NCI-H2171 treated with DMSO at 0.1 percent for 48 hours (cell line): ENCODE data around the gene ENTPD3.

Experiments used
- DNase-seq: peaks from one replicate; lab custom pipeline; 2025; lab: John Stamatoyannopoulos, UW

Gene ENTPD3, protein sequence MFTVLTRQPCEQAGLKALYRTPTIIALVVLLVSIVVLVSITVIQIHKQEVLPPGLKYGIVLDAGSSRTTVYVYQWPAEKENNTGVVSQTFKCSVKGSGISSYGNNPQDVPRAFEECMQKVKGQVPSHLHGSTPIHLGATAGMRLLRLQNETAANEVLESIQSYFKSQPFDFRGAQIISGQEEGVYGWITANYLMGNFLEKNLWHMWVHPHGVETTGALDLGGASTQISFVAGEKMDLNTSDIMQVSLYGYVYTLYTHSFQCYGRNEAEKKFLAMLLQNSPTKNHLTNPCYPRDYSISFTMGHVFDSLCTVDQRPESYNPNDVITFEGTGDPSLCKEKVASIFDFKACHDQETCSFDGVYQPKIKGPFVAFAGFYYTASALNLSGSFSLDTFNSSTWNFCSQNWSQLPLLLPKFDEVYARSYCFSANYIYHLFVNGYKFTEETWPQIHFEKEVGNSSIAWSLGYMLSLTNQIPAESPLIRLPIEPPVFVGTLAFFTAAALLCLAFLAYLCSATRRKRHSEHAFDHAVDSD

DNA sequence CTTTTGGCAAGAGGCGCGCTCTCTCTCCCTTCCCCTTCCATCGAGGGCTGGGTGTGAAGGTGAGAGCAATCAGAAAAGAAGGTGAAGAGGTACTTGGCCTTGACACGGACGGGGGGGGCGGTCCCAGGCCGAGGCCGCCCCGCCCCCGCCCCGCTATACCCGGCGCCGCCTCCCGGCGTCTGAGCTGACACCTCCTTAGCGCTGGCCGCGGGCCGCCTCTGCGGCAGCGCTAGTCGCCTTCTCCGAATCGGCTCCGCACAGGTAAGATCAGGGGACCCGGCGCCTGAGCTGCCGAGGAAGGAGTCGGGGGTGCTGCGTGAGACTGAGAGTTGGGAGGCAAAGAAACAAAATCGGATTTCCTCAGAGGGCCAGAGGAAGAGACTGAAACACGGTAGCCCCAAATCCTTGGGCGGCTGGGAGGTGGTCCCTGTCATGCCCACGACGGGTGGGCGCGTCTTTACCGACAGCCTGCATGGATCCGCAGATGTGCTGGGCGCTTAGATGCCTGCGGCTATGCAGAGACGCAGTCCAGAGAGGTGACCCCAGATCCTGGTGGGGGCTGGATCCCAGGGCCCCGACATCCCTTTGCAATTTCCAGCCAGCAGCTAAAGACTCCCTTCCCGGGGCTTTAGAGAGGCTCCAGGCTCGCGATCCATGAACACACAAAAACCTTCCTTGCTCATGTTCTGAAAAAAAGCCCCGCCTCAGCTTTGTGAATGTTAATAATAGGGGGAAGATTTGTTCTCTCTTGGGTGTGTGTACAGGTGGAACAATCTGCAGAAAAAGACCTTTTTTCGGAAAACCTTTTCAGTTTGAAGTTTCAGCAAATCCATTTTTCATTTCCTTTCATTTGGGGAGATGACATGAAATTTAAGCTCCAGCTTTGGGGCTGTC is at the start of gene ENTPD3:
Gene ENTPD3 (plus strand): TSS at position 184 of the 894 bp plus-strand sequence. CDS start 874 bp downstream, outside the sequence.
- DNase-seq, result no peak

DNA sequence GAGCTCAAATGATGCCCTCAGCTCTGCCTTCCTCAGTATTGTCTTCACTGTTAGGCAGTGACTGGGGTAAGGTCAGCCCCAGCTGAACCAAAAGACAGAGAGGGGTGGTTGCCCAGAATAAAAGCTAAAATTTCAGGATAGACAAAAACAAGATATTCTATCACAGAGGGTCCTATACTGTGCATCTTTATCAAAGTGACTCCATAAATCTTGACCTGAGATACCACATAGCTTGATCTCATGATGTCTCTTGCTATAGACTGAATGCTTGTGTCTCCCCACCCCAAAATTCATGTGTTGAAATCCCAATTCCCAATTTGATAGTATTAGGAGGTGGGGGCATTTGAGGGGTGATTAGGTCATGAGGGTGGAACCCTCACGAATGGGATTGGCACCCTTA is 47.1 kb upstream of the ENTPD3 start:
- DNase-seq, result no peak

DNA sequence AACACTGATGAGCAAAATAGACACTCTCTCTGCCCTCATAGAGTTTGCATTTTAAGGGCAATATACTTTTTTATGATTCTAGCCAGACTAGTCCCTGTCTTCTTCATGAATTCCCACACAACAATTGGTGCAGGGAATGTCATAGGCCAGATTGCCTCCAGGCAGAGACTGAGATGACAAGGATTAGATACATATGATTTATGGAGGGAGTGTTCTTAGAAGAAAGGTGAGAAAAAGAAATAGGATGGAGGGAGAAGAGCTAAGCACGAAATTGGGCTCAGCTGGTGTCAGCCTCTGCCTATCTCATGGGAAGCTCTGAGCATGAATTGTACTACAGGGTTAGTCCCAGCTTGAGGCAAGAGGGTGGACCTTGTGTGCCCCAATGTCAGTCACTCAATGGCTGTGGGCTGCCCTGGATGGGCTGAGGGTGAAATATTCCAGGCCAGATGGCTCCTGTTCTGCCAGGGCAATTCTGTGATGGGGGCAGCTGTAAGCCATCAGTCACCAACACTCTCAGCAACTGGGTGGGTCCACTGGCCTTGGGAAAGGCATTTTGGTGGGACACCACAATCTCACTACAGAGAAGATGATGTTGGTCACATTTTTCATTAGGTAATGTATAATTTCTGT is 46.3 kb upstream of the ENTPD3 start:
- DNase-seq, result no peak

DNA sequence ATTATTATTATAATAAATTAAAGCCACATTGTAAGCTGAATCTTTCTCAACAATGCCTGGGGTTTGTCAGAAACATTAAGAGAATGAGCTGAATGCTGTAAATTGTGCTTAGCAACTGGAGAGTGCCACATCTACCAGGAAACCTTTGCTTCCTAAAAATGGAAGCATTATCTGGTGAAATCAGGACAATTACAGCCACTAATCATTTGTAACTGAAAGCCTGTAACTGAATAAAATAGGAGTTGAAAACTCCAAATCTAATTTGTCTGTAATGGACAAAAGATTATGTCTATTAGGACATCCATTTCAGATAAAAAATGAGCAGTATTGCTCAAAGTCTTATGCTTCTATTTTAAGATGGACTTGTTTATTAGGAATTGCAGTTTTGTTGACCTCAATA is 45.3 kb upstream of the ENTPD3 start:
- DNase-seq, result no peak

DNA sequence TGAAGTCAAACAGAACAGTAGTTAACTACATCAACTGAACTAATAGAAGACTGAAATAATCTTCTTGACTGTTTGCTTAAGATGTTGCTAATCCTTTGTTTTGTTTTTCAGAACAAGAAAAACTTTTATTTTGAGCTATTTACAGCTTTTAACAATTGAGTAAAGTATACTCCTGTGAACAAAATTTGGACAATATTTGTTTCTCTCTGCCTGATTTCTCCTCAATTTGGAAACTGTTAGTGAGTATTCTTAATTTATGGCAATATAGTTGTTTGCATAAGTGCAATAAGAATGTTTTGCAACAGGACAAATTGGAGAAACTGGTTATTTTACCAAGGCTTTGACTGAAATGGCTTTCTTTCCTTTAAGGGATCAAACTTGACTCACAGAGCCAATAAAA is 36.5 kb upstream of the ENTPD3 start:
- DNase-seq, result no peak

DNA sequence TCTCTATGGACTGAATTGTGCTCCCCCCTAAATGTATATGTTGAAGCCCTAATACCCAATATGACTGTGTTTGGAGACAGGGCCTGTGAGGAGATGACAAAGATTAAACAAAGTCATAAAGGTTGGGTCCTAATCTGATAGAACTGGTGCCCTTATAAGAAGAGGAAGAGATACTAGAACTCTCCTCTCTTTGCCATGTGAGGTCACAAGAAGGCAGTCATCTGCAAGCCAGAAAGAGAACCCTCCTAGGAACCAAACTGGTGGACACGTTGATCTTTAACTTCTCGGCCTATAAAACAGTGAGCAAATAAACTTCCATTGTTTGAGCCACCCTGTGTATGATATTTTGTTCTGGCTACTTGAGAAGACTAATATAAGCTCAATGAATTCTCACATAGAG is 31.6 kb upstream of the ENTPD3 start:
- DNase-seq, result no peak

DNA sequence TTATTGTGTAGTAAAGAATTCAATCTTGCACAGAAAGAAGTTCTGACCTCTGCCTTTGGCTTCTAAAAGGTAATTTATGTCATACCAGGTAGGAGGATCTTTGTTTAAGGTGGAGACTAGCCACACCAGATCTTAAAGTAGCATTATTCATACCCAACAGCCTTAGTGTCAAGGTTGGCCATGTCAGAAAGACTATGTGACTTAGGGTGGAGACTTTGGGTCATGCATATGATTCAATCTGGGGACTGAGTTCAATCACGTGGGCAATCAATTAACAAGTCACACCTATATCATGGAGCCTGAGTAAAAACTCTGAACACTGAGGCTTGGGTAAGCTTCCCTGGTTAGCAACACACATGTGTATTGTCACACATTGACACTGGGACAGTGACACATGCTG is 28.5 kb upstream of the ENTPD3 start:
- no peak for DNase-seq

DNA sequence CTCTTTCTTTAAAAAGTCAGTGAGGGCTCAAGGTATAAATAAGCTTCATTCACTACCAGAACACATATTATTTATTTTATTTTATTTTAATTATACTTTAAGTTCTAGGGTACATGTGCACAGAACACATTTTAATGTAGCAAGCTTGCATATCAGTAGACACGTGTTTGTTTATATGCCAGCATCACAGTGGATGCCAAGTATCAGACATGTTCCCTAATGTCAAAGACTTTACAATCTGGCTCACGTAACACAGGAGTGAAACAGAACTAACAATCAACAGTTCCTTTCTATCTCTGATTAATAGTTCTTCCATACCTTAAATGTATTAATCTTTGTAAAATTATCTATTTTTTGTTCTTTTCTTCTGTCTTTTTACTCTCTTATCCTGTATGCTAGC is 23.3 kb upstream of the ENTPD3 start:
- no peak for DNase-seq

DNA sequence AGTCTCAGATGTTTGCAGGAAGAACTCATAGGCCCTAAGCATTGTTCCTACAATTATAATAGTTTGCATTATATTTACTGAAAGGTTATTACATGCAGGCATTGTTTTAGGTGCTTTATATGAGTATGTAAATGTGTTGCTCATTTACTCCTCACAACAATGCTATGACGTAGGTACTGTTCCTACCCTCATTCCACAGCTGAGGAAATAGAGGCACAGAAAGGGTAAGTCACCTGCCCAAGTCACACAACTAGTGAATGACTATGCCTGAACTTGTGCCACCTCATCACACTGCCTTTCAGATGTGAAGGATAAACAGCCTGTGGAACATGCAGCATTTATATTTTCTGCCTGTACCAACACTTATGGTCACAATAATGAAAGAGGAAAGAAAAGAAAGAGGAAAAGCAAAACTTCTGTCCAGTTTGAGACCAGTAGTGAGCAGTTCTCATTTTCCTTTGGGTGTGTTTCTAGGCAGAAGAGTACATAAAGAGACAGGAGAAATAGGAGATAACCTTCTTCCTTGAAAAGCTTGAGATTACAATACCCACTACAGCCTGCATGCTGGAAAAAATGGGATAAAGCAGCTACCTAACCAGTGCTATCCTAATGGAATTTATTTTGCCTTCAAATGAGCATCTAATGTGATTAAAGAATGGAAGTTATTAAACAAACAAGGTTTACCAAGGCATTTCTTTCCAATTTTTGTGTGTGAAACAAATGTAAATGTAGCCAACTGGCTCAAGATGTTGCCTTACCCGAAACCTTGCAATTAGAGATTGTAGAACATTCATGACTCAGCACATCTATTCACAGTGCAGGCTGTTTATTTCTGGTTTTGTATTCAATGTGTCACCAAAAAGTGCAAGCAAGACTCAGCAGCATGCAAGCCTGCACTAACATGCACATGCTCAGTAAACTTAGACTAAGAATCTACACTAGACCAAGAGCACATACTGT is 20.5 kb upstream of the ENTPD3 start:
- DNase-seq, result no peak

DNA sequence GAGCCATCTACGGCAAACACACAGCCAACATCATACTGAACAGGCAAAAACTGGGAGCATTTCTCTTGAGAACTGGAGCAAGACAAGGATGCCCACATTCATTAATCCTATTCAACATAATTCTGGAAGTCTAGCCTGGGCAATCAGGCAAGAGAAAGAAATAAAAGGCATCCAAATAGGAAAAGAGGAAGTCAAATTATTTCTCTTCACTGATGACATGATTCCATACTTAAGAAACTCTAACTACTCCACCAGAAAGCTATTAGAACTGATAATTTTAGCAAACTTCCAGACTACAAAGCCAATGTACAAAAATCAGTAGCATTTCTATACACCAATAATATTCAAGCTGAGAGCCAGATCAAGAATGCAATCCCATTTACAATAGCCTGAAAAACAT is 17.3 kb upstream of the ENTPD3 start:
- DNase-seq, result no peak

DNA sequence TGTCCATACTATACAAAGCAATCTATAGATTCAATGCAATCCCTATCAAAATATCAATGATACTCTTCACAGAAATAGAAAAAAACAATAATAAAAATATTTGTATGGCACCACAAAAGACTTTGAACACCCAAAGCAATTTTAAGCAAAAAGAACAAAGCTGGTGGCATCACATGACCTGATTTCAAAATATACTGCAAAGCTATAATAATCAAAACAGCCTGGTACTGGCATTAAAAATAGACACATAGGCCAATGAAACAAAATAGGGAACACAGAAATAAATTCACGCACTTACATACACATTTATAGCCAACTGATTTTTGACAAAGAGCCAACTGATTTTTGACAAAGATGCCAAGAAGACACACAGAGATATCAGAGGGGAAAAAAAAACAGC is 9.2 kb upstream of the ENTPD3 start:
- no peak for DNase-seq

DNA sequence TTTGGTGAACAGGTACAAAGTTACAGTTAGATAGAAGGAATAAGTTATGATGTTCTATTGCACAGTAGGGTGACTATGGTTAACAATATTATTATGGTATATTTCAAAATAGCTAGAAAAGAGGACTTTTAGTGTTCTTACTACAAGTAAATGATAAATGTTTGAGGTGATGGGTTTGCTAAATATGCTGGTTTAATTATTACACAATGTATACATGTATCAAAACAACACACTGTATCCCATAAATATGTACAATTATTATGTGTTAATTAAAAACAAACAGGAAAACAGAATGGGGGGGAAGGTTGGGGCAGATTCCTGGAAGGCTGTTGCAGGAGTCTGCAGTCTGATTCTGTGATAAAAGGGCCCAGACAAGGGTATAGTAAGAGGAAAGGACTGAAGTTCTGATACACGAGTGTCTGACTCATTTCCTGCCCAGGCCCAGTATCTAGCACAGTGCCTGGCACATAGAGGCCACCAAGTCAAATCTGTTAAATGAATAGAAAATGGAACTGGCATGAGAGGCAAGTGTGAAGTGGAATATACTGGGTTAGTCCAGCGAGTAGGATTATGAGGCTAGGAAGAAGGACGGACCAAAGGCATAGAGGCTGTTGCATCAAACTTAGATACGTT is 7.2 kb upstream of the ENTPD3 start:
- DNase-seq, result no peak

DNA sequence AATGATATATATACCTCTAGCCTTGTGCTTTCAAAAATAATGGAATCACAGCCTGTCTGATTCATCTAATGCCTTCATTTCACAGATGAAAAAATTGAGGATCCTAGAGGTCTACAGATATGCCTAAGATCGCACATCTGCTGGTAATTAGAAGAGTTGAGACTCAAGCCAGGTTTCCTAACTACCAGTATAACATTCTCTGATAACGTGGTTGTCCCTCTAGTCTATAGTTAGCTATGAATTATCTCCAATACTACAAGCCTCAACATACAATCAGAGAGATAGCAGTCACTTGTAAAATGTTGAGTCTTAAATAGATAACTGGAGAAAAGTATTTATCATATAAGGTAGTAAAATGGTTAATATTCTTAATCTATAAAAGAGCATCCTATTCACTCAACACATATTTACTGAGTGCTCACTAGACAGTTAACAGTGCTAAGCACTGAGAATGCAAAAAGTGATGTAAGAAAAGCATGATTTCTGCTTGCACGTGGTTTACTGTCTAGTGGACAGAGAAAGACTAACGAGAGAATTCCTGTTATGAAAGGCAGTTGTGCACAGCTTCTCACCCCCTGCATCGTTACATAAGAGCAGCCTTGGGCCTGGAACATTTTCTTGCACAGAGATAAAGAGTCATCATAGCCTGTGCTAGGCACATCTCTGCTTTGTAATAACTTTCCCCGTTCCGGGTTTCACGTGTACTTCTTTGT is 4.9 kb upstream of the ENTPD3 start:
- DNase-seq, result no peak

DNA sequence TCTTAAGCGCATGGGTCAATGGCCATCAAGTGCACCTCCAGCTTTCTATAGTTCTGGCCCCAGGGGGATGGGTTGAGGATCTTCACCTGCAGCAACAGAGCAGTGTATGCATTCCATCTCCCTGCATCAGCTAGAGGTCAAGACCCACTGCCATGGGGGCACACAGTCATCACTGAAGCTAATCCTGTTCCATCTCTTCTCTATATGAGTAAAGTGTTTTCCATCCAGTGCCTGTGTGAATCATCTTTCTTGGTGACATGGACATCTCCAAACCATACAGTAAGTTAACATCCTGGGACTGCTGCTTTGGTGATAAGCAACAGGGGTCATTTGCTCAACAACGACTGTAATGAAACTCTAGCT is 4.4 kb upstream of the ENTPD3 start:
- no peak for DNase-seq

DNA sequence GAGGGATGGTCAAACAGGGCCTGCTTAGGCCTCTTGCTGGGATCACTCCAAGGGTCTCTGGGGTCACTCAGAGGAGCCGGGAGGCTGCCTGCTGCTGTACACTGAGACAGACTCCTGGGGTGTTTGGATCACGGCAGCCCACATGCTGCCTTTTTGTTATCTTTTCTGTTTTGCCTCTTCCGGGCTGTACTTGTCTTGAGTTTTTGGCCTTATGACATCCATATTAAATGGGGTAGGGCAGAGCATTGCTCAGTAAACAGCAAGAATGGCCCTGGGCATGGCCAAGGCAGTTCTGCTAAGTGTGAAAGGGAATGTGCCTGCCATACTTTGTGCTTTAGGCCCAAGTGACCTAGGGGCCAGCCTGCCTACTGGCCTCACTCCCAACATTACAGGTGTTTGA is 771 bp upstream of the ENTPD3 start:
- no peak for DNase-seq

DNA sequence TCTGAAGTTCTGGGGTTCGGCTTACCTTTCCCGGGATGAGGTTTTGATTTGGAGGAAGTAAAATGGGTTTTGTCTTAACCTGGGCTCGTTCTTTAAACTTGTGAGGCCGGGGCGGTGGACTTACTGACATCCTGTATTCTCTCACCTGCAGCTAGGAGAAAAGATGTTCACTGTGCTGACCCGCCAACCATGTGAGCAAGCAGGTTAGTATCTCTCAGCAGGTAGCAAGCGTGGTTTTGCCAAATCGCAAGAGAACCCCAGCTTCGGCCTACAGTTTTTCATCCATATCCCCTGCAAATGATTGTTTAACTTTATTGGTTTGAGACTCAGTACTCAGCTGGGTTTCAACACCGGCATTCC is 891 bp downstream of the ENTPD3 start:
- no peak for DNase-seq

DNA sequence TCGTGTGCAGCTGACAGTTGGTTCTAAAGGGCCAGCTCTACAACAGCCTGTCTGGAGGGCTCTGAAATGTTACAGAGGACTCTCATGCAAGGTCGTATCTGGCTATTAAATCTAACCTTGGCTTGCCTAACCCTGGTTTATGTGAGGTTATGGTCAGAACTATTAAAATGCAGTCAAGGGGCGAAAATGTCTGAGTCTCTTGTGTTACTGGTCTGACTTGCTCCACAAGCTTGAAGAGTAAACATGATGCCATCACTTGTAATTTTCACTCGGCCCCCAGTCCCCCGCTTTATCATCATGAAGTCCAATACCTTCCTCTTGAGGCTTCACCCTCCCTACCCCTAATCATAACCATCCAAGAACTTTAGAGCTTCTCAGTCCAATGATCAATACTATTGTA is 9.4 kb downstream of the ENTPD3 start:
- no peak for DNase-seq

DNA sequence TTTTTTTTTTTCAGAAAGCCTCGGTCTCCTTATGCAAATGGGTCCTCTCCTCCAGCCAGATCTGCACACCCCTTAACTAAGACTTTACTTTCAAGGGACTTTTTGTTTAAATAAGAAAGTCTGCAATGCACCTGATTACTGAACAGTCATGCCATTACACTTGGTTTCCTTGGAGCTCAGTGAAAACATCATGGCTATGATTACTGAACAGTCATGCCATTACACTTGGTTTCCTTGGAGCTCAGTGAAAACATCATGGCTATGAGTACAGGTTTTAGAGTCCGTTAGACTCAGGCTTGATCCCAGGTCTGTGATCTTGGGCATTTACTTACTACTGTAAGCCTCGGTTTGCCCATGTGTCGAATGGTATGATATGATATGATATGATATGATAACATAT is 10.1 kb downstream of the ENTPD3 start:
- no peak for DNase-seq

DNA sequence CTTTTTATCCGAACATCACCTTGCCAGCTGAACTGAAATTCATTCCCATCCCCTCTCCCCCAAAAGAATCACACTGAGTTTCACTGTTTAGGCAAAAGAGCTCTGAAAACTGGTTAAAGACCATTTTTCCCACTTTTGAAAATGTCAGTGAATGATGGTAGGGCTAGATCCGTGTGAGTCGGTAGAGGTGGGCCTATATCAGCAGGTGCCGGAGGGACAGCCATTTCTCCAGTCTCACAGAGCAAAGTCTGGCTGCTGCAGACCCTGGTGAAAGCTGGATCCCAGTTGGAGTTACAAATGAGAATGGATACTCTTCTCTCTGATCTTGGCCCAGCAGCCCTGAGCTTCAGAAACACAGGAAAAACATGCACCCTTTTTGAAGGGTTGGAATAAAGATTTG is 10.9 kb downstream of the ENTPD3 start:
- DNase-seq, result no peak

DNA sequence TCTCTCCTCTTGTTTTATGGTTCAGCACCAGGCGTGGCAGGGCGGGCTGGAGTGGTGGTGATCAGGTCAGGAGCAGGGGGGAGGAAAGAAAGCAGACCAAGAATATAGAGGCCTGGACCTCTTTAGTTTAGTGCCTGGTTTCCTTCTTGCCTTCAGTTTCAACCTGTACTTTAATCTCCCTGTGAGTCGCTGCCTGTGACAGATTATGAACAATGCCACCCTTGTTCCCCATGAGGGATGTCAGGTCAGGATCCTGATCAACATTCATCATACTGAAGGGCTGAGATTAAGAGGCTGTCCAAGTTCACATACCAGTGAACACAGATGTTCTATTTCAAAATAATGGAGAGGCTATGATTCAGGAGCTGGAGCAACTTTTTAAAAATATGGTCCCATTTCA is 11.4 kb downstream of the ENTPD3 start:
- no peak for DNase-seq
